ENCODE results near the gene CDKAL1.

The CDKAL1 gene

GRCh38 chr6:21138336-21139069, 604.2 kb downstream of the CDKAL1 start:
- DNase-seq (ENCODE audit: low spot score), result no peak

DNA sequence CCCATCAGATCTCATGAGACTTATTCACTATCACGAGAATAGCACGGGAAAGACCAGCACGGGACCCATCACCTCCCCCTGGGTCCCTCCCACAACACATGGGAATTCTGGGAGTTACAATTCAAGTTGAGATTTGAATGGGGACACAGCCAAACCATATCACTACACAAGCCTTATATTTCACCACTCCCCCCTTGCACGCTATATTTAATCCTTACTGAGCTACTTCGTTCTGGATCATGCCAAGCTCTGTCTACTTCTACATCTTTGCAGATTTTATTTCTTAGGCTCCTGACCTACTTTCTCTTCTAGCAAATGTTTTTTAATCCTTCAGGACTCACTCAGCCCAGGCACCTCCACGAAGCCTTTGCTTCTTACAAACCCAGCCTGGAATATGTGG, 606.7 kb downstream of the CDKAL1 start:
- no peak for DNase-seq (ENCODE audit: low spot score)

DNA sequence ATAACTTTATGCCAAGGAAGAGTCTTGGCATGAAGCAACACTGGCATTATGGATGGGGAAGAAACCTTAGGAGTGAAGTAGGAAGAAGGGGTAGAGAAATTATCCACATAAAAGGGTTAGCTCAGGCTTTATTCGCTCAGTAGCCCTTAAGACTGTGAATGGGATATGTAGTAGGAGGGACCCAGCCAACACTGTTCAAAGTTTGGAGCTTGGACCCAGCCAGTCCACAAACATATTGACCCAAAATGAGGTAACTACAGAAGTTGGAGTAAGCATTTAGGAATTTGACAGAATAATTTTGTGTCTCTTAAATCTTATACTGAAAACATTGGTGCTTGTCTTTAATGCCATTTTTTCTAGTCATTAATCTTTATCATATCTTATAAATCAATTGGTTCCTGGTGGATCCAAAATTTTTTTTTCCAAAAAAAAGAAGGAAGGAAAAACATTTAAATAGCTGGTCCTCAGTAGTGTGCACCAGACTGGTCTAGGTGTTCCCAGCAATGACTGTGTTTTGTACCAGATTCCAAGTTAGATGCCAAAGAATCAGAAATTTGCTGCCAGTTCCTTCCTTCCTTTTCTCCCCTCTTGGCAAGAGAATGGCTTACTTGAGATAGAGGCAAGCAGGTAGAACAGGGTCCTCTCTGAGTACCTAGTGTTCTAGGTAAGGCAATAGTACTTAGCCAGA, 607.5 kb downstream of the CDKAL1 start:
- DNase-seq (ENCODE audit: low spot score), result no peak

DNA sequence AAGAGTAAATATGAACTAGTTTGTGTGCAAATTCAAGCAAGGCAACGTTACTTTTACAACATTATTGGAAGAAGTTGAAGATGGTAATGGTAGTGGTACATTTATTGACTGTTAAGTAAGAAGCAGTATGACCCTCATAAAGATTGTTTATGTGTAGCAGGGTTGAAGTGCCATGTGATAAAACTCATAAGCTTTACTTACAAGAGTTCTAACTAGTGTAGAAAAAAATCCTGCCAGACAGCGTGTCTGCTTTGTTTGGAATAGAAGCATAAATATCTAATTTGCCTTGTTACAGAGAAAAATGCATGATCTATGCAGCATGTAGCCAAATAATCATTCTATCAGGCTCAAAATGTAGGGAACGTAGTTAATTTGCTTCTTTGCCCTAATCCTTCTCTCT, 608.5 kb downstream of the CDKAL1 start:
- DNase-seq (ENCODE audit: low spot score), result no peak

DNA sequence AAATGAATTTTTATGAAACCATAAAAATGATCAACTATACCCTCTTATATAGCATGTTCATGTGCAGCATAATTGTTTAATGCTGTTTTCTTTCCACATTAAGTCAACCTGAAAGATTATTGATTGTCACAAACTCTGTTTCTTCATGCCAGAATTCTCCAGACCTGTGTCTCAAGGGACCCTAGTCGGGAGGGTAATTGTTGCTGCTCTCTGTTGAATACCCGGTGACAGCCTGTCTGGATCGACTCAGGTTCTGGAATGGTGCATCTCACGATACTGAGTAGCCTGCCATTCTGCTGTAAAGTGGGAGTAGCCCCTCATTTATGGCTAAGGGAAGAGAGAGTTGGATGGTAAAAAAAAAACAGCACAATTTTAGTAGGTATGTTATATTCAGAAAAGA, 609.4 kb downstream of the CDKAL1 start:
- no peak for DNase-seq (ENCODE audit: low spot score)

GRCh38 chr6:21144928-21145327, 610.7 kb downstream of the CDKAL1 start:
- DNase-seq (ENCODE audit: low spot score), result no peak

GRCh38 chr6:21147995-21148394, 613.7 kb downstream of the CDKAL1 start:
- DNase-seq (ENCODE audit: low spot score), result no peak

DNA sequence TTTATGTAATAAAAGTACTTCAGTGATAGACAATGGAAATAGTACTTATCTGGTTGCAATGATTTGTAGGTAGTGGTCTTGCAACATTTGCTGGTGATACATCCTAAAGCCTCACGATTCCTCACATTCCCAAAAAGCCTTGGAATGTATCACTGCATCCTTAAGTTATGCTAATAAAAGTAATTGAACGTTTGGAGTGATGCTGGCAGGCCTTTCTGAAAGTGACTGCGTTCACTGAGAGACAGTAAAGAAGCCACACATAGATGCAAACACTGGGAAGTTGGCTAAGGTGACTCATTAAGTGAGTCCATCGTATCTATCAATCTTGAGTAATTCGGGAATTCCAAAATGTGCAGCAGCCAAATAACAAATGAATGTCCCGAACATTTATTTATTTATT, 615.2 kb downstream of the CDKAL1 start:
- DNase-seq (ENCODE audit: low spot score), result no peak

DNA sequence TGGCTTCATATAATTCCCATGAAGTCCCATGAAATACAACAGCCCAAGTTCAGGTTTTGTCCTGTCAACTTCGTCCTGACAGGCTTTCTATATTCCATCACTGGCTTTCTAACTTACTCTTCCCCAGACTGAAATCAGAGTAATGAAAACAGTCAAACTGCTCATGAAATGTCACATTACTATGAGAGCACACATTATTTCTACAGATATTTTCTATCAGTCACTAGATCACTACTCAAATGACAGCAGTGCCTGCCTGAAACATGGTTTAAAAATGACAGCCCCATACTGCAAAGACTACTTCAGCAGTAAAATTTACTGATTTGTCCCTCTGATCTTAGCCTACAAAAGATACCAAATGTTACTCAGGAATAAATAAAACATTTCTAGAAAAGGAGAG, 616.4 kb downstream of the CDKAL1 start:
- no peak for DNase-seq (ENCODE audit: low spot score)

- no peak for DNase-seq (ENCODE audit: low spot score)
Observed at GRCh38 chr6:21151119-21151518, 616.9 kb downstream of the CDKAL1 start.

- DNase-seq (ENCODE audit: low spot score), result no peak
Observed at GRCh38 chr6:21151530-21151929, 617.3 kb downstream of the CDKAL1 start.

GRCh38 chr6:21157186-21157929, 623.1 kb downstream of the CDKAL1 start:
- no peak for DNase-seq (ENCODE audit: low spot score)

- DNase-seq (ENCODE audit: low spot score), result no peak
Observed at GRCh38 chr6:21158149-21158548, 623.9 kb downstream of the CDKAL1 start.

- no peak for DNase-seq (ENCODE audit: low spot score)
Observed at GRCh38 chr6:21158873-21159272, 624.6 kb downstream of the CDKAL1 start.

GRCh38 chr6:21159465-21159864, 625.2 kb downstream of the CDKAL1 start:
- DNase-seq (ENCODE audit: low spot score), result no peak

DNA sequence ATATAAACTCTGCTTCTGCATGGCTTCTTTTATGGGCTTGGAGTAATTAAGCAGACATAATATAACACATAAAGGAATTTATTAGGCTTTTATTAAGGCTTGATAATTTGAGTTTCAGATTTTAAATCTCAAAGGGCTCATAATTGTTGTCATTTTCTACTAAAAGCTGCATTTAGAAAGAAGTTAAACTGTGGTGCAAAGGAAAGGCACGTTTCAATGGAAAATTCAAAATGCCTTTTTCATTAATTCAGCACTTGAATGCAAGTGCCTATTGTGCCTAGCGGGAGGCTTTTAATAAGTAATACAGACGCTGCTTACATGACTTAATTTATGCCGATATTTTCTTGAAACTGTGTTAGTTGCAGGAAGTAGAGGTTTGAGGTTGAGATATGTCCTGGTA, 627.5 kb downstream of the CDKAL1 start:
- DNase-seq (ENCODE audit: low spot score), result no peak

DNA sequence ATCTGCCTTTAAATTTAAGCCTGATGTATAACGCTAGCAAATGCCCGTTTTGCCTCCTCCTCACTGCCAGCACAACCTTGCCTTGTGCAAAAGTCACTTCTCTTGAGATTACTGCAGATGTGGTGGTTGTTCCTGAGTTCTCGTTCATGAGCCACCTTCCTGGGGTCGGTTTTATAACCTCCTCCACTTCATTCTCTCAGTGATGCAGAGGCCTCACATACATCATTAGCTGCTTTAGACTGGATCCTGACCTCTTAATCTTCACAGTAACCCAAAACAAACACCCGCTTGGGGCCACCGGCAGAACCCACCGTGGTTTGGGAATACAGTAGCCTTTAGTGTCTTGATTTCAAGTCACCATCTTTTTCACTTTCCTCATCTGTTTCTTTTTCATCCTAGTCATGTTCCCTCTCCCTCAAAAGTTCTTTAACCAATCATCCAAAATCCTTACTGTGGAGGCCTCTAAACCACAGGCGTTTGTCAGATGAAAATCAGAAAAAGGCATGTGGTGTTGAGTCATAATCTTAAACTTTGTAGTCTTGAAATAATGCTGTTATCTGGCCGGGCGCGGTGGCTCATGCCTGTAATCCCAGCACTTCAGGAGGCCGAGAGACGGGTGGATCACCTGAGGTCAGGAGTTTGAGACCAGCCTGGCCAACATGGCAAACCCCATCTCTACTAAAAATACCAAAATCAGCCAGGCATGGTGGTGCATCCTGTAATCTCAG, 629.0 kb downstream of the CDKAL1 start:
- no peak for DNase-seq (ENCODE audit: low spot score)

GRCh38 chr6:21163838-21164180, 629.6 kb downstream of the CDKAL1 start:
- DNase-seq (ENCODE audit: low spot score), result no peak

DNA sequence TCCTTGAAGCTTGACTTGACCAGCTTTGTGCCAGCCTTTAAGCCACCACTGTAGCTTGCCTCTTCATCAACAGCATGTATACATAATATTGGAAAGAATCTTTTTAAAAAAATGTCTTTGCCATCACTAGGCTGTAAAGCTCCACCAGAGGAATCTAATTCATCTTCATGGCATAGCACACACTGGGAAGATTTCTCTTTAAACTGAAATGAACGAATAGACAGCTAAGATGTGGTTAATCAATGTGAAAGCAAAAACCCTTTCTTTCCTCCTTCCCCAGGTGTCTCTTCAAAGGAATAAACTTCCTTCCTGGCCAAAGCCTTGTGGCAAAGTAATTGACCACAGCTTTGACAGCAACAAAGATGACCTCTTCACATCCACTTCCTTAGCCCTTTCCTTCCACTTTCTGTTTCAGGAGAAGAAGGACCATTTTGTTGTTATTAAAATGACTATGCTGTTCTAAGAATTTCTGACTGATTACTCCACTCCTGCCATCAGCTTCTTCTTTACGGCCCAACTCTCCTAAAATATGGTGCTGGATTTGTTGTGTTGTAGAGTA, 630.6 kb downstream of the CDKAL1 start:
- DNase-seq (ENCODE audit: low spot score), result no peak

DNA sequence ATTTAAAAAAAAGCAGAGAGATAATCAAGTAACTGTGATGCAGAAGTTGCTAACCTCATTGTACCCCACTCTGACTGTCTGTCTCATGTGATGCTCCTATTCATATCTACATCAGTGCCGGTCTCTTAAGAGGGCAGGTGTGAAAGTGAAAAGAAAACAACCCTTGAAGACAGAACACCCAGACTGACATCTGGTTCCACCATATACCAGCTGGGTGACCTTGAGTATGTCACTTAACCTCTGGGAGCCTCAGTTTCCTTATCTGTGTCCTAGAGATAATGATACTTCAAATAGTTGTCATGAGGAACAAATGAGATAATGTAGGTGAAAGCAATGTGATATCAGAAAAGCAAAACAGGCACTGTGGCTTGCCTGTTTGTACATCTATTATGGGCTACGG, 632.5 kb downstream of the CDKAL1 start:
- DNase-seq (ENCODE audit: low spot score), result no peak

DNA sequence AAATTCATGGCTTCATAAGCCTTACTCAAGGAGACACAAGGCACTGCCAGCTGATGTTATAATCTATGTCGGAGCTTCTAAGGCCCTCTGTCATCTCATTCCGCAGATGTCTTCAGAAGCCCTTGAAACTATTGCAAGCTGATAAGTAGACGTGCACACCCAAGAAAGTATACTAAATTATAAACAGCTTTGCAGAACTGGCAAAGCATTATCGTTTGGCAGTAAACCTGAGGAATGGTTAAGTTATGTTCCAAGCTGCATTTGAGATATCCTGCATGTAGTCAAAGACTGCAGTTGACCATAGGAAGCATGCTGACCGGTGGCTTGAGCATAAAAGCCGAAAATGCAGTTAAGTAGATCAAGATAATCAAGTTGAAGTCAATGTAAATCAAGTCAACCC, 633.5 kb downstream of the CDKAL1 start:
- no peak for DNase-seq (ENCODE audit: low spot score)

- no peak for DNase-seq (ENCODE audit: low spot score)
Observed at GRCh38 chr6:21171801-21172200, 637.5 kb downstream of the CDKAL1 start.
